MM.1S (cell line): Measurements from ENCODE around the gene PDLIM4.

Experiments
- DNase-seq: peaks from one replicate; pipeline ENCODE4 v3.0.0-alpha.2; 2015
- H2AFZ ChIP-seq: fragments of 300-600 bp; sonication (generic); 2 replicates; pipeline ENCODE4 v1.6.0; 2016; ENCODE audit warnings: antibody characterized with exemption, low read length
- H3F3A ChIP-seq: fragments of 300-600 bp; sonication (generic); 2 replicates; pipeline ENCODE4 v1.6.1; 2016; ENCODE audit warnings: mild to moderate bottlenecking, antibody characterized with exemption, low read length, moderate library complexity, mixed read lengths; ENCODE audit not compliant: insufficient read depth
- H3K27ac ChIP-seq: fragments of 300-600 bp; sonication (generic); 2 replicates; pipeline ENCODE4 v1.5.1; 2016; ENCODE audit warnings: mild to moderate bottlenecking, low read length
- H3K27me3 ChIP-seq: fragments of 300-600 bp; sonication (generic); replicated peaks from 2 replicates; pipeline ENCODE4 v1.6.0; 2016; ENCODE audit warnings: low read length; ENCODE audit not compliant: insufficient read depth
- H3K36me3 ChIP-seq: fragments of 300-600 bp; sonication (generic); replicated peaks from 2 replicates; pipeline ENCODE4 v1.6.1; 2016; ENCODE audit warnings: mild to moderate bottlenecking, low read length, mixed read lengths; ENCODE audit not compliant: insufficient read depth
- H3K4me1 ChIP-seq: fragments of 300-600 bp; sonication (generic); 2 replicates; pipeline ENCODE4 v1.6.1; 2016; ENCODE audit warnings: low read length, mixed read lengths
- H3K4me2 ChIP-seq: fragments of 300-600 bp; sonication (generic); 2 replicates; pipeline ENCODE4 v1.6.0; 2016; ENCODE audit warnings: low read depth, low read length
- H3K4me3 ChIP-seq: fragments of 300-600 bp; sonication (generic); 2 replicates; pipeline ENCODE4 v1.5.1; 2016; ENCODE audit warnings: low read length, mixed read lengths
- H3K79me2 ChIP-seq: fragments of 300-600 bp; sonication (generic); 2 replicates; pipeline ENCODE4 v1.6.1; 2016; ENCODE audit warnings: mixed run types, low read length, mixed read lengths
- H3K9ac ChIP-seq: fragments of 300-600 bp; sonication (generic); 2 replicates; pipeline ENCODE4 v1.6.1; 2016; ENCODE audit warnings: low read length, mixed read lengths
- H3K9me2 ChIP-seq: fragments of 300-600 bp; sonication (generic); replicated peaks from 2 replicates; pipeline ENCODE4 v1.6.1; 2016; ENCODE audit warnings: mild to moderate bottlenecking, low read length, mixed read lengths; ENCODE audit not compliant: insufficient read depth
- H3K9me3 ChIP-seq: fragments of 300-600 bp; sonication (generic); replicated peaks from 2 replicates; pipeline ENCODE4 v1.6.1; 2016; ENCODE audit warnings: mild to moderate bottlenecking, low read length, mixed read lengths; ENCODE audit not compliant: insufficient read depth
- H4K20me1 ChIP-seq: fragments of 300-600 bp; sonication (generic); 2 replicates; pipeline ENCODE4 v1.6.1; 2016; ENCODE audit warnings: mild to moderate bottlenecking, low read length, moderate library complexity, mixed read lengths; ENCODE audit not compliant: insufficient read depth
- EZH2 ChIP-seq: fragments of 300-600 bp; sonication (generic); optimal IDR thresholded peaks from 2 replicates; pipeline ENCODE3; 2017; ENCODE audit warnings: low read depth, mild to moderate bottlenecking, antibody characterized with exemption, low read length, mixed read lengths
- EZH2phosphoT487 ChIP-seq: fragments of 300-600 bp; sonication (generic); IDR thresholded peaks from 2 replicates; pipeline ENCODE4 v1.6.1; 2018; ENCODE audit warnings: antibody characterized with exemption, low read length
- TF ChIP-seq, protein P1 (sequence below): fragments of 300-600 bp; sonication (generic); IDR thresholded peaks from 2 replicates; pipeline ENCODE4 v1.5.1; 2016; ENCODE audit warnings: antibody characterized with exemption, low read length, mixed read lengths

The PDLIM4 gene

DNA sequence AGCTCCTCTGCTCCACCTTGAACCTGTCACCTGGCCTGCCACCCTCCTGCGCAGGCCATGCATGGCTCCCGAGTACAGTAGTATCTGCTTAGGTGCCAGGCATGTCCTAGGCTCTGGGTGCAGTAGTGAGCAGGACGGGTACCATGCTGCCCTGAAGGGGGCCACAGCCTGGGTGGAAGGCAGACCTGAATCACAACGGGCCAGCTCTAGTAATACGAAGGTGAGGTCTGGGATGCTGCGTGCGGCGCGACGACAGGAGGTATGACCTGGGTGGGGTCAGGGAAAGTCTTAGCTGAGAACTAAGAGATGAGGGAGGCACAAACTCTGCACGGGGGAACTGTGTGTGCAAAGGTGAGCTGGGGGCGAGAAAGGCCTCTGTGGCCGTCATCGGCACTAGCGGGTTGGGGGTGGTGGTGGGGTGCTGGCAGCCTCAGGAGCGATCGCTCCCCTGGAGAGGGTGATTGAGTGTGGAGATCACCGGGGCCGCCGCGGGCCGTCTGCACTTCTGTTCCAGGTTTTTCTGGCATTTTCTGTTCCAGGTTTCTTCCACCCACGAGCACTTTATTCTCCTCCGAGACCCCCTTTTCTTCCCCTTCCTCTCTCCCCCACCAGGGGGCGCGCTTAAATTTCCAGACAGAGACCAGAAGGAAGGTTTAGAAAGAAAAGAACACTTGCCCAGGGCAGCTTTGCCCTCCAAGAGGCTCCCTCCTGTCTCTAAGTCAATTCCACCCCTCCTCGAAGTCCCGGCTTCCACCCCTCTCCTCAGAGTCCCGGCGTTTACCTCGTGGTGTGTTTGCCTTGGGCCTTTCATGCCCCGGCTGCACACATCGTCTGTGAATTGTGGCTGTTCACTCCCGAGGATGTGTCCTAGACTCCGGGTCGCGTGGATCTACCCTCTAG, 15.1 kb downstream of the PDLIM4 start:
- DNase-seq: peak; percentile 36
- no peaks in the 10 kb centered on the region for H3K4me1 ChIP-seq

DNA sequence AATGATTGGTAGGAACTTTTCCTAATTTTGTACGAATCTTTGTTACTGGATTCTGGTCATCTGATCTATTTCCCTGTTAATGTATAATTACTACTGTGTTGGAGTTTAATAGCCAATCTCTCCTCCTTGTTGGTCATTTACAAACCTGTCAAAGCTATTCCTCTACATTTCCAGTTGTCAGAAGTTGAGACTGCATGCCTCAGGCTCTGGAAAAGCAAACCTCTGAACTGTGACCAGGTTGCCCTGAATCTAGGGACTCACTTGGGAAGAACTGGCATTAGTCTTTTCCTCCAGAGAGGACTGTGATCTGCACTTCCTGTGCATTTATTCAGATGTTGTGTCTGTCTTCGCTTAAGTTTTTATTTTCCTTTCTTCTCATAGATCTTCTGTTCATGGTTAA, 16.1 kb downstream of the PDLIM4 start:
- no peak overlapping the region for H3K27ac ChIP-seq
- no peaks in the 10 kb centered on the region for H3K27me3 ChIP-seq
- no peaks in the 10 kb centered on the region for H3K9me3 ChIP-seq
- H3K4me2 ChIP-seq: no peak overlapping the region
- H3K9ac ChIP-seq: no peak overlapping the region
- H4K20me1 ChIP-seq: no peaks in the 10 kb centered on the region
- no peaks in the 10 kb centered on the region for H3K36me3 ChIP-seq
- no peak for TF ChIP-seq EZH2phosphoT487
- TF ChIP-seq EZH2: no peak
- TF ChIP-seq, protein P1, sequence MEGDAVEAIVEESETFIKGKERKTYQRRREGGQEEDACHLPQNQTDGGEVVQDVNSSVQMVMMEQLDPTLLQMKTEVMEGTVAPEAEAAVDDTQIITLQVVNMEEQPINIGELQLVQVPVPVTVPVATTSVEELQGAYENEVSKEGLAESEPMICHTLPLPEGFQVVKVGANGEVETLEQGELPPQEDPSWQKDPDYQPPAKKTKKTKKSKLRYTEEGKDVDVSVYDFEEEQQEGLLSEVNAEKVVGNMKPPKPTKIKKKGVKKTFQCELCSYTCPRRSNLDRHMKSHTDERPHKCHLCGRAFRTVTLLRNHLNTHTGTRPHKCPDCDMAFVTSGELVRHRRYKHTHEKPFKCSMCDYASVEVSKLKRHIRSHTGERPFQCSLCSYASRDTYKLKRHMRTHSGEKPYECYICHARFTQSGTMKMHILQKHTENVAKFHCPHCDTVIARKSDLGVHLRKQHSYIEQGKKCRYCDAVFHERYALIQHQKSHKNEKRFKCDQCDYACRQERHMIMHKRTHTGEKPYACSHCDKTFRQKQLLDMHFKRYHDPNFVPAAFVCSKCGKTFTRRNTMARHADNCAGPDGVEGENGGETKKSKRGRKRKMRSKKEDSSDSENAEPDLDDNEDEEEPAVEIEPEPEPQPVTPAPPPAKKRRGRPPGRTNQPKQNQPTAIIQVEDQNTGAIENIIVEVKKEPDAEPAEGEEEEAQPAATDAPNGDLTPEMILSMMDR: no peak
- H3K79me2 ChIP-seq: no peaks in the 10 kb centered on the region
- no peaks in the 10 kb centered on the region for H3K4me1 ChIP-seq
- H3F3A ChIP-seq: no peaks in the 10 kb centered on the region
- H3K4me3 ChIP-seq: no peak overlapping the region
- no peak for DNase-seq
- H3K9me2 ChIP-seq: no peaks in the 10 kb centered on the region
- H2AFZ ChIP-seq: no peak overlapping the region

More for the DNA sequence above, 15.1 kb downstream of the PDLIM4 start:
- no peaks in the 10 kb centered on the region for H3K79me2 ChIP-seq
- no peak overlapping the region for H3K4me3 ChIP-seq
- no peak overlapping the region for H3K9ac ChIP-seq
- no peak overlapping the region; the same call in 1 of the 2 replicates for H3K4me2 ChIP-seq
- H4K20me1 ChIP-seq: no peaks in the 10 kb centered on the region
- H3K36me3 ChIP-seq: no peaks in the 10 kb centered on the region
- H3K9me3 ChIP-seq: no peaks in the 10 kb centered on the region
- no peak overlapping the region for H3K27ac ChIP-seq
- no peak for TF ChIP-seq EZH2phosphoT487
- TF ChIP-seq, protein P1: peak; percentile 82
- no peaks in the 10 kb centered on the region for H3K9me2 ChIP-seq
- H2AFZ ChIP-seq: peak overlapping the region; percentile 24; the same call in 1 of the 2 replicates
- no peaks in the 10 kb centered on the region for H3K27me3 ChIP-seq
- H3F3A ChIP-seq: no peaks in the 10 kb centered on the region

DNA sequence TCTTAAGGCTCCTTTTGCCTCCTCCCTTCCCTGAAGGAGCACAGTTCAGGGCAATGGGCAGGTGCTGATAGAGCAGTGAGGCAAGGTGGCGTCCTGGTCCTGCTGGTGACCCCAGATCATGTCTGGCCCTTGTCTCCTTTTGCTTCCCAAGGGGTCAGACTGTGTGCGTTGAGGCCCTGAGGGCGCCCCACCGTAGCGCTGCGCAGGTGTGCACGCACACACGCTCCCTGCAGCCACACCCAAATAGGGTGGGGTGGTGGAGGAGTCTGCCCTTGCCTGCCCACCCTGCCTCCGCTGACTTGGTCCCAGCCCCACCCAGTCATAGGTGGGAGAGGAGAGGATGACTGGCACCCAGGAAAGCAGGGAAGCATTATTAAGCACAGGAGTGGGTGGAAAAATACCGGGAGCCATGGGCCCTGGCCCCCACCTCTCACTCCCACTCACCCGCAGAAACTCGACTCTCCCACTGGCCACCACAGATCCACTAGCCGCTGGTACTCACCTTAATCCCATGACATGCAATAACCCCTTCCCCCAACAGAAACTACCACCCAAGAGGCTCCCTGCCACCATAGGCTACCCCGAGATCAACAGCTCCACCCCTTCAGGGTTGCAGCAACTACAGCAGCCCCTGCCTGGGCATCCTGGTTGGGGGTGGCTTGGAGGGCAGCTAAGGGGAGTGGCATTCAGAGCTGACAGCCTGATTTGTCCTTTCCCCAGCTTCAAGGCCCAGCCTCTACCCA, 16.7 kb downstream of the PDLIM4 start:
- H3K9me3 ChIP-seq: no peaks in the 10 kb centered on the region
- no peak overlapping the region for H3K9ac ChIP-seq
- H3K36me3 ChIP-seq: no peaks in the 10 kb centered on the region
- no peak overlapping the region for H3K4me2 ChIP-seq
- H3K27ac ChIP-seq: no peak overlapping the region
- H3K9me2 ChIP-seq: no peaks in the 10 kb centered on the region
- no peak overlapping the region for H2AFZ ChIP-seq
- H3K27me3 ChIP-seq: no peaks in the 10 kb centered on the region
- TF ChIP-seq, protein P1: no peak
- TF ChIP-seq EZH2: no peak
- no peak for TF ChIP-seq EZH2phosphoT487
- no peaks in the 10 kb centered on the region for H3K79me2 ChIP-seq
- no peaks in the 10 kb centered on the region for H4K20me1 ChIP-seq
- DNase-seq: no peak
- H3F3A ChIP-seq: no peaks in the 10 kb centered on the region
- H3K4me3 ChIP-seq: no peak overlapping the region
- no peaks in the 10 kb centered on the region for H3K4me1 ChIP-seq
